GM21576 (cell line): ENCODE results near the gene DNAJC6.

Experiments used
- ATAC-seq: cut with Tn5 transposase; IDR thresholded peaks from one replicate; pipeline ENCODE4 v1.9.1; 2021; ENCODE audit warnings: mild to moderate bottlenecking, moderate library complexity; ENCODE audit not compliant: unreplicated experiment

Gene DNAJC6

DNA sequence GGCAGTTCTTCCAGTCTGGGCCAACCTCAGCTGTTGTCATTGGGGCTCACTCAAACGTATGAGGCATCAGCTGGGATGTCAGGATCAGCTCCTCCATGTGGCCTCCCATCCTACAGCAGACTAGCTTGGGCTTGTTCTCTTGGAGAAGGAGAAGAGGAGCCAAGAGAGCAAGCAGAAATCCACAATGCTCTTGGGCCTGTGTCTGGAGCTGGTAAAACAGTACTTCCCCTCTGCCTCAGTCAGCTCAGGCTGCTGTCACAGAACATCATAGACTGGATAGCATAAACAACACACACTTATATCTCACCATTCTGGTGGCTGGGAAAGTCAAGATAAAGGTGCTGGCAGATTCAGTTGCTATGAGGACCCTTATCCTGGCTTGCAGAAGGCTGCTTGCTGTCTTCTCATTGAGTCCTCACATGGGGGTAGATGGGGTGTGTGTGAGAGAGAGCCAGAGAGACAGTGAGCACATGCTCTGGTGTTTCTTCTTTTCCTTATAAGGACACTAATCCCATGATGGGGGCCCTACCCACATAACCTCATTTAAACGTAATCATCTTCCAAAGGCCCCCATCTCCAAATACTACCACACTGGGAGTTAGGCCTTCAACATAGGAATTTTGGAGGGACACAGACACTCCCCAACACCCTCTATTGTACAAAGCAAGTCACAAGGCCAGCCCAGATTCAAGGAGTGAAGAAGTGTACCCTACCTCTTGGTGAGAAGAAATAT, 16.3 kb upstream of the DNAJC6 start:
- ATAC-seq, result no peak

DNA sequence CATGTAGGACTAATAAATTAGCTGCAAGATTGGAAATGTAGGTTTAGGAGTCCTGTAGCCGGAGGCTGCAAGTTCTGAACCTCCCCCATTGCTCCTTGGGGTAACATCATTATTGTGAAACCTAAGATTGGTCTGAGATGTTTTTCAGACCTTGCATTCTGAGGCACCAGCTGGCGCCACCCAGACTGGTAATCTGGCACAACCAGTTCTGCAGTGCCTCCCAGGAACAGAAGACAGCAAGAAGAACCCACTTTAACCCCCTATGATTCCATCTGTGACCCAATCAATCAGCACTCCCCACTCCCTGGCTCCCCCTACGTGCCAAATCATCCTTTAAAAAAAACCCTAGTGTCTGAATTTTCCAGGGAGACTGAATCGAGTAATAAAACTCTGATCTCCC, 11.6 kb upstream of the DNAJC6 start:
- no peak for ATAC-seq

DNA sequence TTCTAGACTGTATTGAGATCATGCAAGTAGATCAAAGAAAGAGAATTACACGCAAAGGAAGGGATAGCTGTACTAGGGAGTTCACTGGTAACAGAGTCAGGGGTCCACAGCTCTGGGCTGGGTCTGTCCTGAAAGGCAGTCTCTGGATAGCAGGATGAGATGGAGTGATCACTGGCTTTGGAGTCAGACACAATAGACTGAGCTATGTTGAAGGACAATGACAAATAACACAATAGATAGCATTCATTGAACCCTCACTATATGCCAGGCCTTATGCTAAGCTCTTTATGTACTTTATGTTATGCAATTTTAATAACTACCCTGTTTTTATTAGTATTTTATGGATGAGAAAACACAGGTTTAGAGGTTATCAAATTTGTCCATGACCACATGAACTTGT, 10.0 kb upstream of the DNAJC6 start:
- ATAC-seq, result no peak

DNA sequence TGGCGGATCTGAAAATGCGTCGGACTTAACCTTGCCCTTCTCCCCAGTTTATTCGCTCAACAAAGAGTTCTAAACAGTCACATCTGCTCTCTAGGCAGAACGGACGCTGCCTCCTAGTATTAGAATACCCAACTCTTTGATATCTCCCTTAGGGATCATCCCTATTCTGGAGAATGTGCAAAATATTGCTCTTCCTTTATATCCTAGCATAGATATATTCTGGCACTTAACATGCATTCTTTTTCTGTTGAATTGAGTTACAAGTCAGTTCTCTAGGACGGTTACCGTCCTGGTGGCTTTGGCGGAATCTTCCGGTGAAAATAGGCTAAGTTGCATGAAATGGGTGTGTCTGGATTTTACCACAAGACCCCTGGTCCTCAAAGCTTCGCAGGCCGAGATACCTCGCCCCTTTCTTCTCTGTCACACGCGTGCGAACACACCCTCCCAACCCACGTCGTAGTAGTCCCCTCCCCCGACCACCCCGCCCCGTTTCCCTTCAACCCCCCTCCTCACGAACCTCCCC, 501 bp upstream of the DNAJC6 start:
- no peak for ATAC-seq

DNA sequence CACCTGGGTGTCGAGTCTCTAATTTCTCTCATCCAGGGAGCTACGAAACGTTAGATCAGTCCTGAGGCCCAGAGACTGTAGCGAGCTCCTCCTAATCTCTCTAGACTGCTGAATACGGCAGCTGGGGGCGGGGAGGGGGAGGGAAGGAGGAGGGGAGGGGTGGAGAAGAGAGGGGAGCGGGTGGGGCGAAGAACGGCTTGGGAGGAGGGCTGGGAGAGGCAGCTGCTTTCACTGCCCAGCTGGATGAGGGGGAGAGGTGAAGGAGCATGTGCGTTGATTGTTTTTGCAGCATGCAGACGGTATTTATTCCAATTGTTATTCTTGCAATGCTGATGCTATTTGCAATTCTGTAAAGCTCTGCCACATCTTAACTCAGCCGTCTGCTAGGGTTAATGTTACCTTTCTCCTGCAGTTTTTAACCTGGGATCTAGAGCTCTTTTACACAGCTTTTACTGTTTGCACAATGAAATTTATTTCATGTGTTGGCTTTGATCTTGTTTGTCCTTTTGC, 790 bp downstream of the DNAJC6 start:
- ATAC-seq, result no peak

DNA sequence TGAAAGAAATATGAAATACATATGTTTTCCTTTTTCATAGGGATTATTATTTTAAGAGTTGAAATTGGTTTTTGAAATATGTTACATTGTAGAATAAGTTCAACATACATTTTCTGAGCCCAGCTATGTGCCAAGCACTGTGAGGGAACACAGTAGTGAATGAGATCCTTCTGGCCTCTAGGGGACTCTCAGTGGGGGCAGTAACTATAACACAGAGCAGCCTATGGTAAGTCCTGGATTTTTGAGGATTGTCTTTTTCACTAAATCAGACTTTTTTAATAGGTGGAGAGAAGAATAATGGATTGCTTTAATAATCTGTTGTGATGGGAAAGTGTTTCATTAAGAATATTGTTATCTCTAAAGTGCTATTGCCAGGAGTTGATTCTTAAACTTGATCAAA, 2.4 kb downstream of the DNAJC6 start:
- ATAC-seq, result no peak

DNA sequence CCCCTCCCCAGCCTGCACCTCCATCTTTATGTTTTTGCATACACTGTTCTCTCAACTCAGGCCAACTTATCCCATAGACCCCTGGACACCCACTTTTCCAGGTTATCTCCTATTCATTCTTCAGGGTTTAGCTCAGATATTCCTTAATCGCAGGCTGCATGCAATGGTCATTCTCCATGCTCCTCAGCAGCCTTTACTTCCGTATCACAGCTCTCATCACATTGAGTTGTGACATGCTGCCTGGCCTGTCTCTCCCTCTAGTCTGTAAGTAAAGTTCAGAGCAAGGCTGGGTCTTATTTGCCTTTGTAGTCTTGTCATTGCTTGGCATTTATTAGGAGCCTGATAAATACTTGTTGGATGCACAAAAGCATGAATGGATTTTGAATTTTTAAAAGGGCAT, 6.9 kb downstream of the DNAJC6 start:
- no peak for ATAC-seq

DNA sequence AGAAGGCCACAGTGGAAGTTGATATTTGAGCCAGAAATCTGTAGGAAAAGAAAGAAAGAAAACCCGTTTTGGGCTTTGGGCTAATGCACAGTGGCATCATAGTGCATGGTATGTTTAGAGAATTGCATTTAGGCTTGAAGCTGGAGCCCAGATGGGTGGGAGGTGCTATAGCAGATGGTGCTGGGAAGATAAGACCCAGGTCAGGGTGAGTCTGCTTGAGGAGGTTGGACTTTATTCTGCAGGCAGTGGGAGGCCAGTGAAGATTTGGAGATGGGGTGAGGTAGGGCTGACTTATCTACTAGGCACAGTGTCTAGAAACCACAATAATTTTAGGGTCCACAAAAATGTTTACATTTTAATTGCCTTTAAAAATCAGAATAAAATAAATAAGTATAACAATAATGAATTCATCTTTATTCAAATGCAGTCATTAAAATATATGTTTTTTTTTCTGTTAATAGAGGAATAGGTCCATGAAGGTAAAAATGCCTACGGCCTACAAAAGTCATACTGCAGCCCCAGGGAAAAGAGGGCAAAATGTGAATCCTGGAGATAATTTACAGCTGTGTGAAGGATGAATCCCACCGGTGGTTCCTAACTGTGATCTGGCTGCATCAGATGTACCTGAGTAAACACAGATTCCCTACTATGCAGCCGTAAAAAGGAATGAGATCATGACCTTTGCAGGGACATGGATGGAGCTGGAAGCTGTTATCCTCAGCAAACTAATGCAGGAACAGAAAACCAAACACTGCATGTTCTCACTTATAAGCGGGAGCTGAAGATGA, 8.7 kb downstream of the DNAJC6 start:
- ATAC-seq, result no peak

DNA sequence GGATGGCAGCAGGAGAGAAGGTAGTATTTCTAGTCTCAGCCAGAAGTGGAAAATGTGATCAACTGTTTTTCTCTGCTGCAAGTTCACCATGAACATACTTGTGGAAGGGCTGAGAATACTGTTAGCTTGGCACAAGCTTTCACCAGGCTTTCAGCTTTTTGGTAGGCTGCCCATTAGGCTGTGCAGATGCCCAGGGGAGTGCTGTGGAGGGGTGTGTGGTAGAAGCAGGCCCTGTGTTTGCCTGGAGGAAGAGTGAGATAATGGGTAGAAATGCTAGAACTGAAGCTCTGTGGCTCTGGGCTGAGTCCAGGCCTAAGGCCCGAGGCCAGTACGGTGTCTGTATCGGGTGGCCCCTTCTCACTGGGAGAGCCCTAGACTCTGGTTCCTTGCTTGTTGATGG, 9.8 kb downstream of the DNAJC6 start:
- no peak for ATAC-seq

DNA sequence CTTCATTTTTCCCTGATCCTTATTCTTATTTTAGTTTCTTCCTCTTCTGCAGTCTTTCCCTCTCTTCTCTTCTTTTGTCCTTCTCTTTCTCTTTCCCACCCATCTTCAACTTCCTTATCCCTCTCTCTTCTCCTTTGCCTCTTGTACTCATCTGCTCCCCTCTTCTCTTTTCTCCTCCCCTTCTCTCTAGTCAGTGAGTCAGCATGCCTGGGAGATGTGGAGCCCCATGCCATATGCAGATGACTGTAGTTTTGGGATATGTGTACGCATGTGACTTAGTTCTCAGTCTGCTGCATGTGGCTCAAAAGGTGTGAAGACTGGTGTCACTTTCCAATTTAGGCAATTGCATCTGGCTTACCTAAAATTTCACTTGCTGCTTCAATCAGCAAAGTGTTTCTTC, 10.4 kb downstream of the DNAJC6 start:
- ATAC-seq, result no peak

DNA sequence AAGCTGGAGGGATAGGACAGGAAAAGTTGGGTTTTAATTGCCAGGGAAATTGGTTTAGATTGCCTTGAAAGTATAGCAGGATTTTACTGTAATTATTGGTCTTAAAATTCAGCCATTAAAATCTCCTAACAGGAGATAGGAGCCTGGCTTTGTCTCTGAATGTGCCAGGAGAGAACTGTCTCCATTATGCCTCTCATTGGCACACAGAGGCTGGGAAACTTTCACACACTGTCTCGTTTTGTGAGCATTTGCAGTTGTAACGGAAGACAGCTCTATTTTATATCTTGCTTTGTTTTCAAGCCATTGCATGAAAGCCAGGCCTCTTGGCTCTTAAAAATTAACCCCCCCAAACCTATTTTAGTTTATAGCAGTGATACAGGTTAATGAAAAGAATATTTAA, 12.5 kb downstream of the DNAJC6 start:
- no peak for ATAC-seq

DNA sequence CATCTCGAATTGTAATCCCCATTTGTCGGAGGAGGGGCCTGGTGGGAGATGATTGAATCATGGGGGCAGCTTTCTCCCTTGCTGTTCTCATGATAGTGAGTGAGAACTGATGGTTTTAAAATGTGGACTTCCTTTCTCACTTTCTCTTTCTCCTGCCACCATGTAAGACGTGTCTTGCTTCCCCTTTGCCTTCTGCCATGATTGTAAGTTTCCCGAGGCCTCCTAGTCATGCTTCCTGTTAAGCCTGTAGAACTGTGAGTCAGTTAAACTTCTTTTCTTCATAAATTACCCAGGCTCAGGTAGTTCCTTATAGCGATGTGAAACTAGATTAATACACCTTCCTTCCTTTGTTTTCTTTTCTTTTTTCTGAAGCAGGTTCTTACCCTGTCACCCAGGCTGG, 13.9 kb downstream of the DNAJC6 start:
- ATAC-seq, result no peak

DNA sequence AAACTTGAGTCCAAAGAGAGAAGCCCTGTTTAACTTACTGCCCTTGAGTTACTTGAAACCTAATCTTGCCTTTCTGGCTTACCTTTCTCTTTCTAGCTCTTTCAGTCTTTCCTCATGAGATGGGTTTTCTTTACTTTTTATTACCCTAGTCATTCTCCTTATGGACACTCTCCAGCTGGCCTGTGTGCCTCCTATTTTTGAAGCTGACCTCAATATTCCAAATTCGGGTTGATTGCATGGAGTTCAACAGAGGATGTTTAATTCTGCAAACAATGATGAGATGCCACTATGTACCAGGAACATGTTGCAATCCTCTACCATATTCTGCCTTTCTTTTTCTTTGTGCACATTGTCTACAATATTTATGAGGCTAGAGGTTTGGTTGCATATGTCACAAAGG, 20.7 kb downstream of the DNAJC6 start:
- no peak for ATAC-seq

DNA sequence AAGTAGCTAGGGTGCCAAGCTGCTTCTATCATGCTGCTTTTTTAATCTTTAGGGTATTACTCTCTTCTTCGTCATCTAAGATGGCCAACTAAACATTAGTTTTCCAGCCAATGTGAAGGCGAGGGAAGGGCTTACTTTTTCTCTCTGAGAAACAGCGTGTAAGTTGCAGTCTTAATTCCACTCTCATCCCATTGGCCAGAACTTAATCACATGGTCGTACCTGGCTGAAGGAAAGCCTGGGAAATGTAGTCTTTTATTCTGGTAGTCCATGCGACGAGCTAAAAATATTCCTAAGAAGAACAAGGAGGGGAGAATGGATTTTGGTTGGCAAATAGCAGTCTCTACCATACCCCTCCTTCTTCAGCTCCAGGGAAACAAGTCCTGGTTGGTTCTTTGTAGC, 21.5 kb downstream of the DNAJC6 start:
- no peak for ATAC-seq

DNA sequence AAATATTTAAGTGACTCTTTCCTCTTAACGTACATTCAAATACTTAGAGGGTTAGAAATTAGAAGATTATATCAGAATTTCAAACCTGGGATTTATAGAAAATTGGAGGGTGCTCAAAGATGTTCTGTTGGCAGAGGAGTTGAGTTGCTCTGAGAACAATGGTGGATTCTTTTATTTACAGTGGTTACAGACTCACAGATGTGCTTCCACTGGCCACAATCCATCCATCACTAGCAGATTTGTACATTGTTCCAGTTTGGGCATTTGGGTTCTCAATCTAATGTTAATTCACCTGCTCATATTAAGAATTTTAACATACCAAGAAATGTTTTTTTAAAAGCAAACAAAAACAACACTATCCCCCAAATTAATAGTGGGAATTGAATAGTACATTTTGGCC, 23.5 kb downstream of the DNAJC6 start:
- no peak for ATAC-seq

DNA sequence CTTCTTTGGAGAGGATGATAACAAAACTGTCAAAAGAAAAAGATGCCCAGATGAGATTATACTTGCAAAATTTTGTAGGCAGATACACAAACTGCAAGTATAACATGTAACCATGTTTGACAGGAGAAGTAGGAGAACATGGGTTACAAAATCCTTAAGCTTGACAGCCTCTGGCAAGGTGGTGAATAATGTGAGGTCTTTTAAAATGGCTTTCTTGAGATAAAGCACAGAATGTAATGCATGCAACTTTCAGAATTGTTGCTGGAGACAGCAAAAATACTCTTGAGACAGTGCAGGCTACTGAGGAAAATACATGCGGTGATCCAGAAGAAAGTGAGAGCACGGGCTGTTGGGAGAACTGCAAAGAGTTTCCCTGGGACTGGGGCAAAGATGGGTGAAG, 24.7 kb downstream of the DNAJC6 start:
- ATAC-seq, result no peak

DNA sequence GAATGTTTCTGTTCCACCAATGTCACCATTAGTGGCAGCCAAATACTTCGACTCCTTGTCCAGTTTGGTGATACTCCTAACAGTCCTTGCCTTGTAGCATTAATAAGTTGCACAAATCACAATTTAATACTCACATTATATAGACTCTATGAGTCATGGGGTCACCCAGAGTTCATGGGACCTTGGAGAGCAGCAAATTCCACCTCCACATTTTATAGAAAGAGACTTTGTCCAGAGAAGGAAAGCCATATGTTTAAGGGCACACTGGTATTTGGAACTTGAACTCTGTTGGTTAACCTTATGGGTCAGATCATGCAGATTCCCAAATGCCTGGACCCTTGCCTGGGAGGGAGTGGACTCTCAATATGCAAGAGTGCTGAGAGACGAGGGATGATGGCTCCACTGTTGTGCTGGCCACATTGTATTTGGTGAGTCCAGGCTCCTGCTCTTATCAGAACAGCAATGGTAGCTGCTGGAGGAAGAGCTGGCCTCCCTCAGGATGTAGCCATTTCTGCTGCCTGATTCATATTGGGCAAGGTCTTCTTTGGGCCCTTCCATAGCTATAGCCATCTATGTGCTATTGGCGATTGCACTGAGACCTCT, 30.6 kb downstream of the DNAJC6 start:
- ATAC-seq, result no peak

DNA sequence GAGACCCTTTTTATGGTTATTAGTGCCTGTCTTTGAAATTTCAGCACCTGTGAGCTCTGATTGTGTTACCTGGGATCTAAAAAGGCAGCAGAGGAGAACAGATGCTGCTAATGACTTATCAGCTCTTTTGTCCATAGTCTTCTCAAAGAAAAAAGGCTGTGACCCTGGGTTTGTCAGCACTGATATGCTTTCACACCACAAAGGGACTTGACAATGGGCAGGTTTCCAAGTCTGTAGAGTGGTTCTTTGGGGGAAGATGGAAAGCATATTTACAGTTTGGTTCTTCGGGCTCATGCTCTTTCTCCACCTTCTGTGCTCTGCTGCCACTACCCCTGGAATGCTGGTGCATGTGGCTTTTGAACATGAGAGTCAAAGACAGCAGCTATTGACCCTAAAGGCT, 32.0 kb downstream of the DNAJC6 start:
- ATAC-seq, result no peak

DNA sequence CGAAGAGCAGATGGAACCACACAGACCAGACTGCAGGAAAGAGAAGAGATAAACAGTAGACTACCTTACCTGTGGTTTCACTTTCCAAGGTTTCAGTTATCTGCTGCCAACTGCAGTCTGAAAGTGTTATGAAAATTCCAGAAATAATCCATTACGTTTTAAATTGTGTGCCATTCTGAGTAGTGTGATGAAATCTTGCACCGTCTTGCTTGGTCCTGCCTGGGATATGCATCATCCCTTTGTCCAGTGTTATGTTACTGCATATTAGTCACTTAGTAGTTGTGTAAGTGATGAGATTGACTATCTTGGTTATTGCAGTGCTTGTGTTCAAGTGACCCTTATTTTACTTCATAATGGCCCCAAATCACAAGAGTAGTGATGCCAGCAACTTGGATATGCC, 33.9 kb downstream of the DNAJC6 start:
- ATAC-seq, result no peak

DNA sequence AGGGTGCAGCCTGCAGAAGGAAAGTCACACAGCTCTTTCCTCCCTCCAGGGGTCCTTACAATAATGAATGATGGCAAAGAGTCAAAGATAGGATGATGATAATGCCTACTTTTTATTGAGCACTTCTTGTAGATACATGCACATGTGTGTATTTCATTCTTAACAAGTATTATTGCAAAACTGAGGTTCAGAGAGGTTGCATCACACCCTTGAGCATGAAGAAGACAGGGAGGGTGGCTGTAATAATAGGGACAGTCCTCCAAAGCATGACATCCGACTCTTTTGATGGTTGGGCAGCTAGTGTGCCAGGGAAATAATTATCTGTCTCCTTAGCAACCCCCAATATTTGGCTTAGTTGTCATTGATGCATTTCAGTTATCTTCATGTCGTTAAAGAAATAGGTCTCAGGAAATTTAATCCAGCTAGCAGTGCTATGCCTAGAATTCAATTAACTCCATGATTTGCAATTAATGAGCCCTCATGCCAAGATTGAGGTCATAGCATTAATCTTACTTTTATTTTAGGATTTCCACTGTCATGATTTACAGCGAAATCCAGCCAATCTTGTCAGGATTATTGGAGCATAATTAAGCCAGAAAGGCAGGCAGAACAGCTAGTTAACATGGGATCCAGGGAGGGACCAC, 35.0 kb downstream of the DNAJC6 start:
- no peak for ATAC-seq

DNA sequence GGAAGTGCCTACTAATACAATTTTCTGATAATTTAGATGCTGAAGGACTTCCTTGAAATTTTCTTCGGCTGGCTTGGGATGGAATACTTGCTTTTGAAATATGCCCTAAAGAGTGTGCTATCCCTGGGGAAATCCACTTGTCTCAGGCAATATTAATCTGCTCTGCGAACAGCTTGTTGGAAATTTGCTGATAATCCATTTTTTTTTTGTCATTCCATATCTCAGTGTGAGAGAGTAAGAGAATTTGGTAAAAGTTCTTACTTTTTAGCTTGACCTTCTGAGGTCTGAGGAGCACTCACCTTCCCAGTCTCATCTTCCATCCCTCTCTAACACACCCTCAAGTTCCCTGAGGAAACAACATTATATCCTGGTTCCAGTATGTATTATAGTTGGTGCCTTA, 36.8 kb downstream of the DNAJC6 start:
- no peak for ATAC-seq
